ENCODE data around the gene CETP.

- TF ChIP-seq POLR2A (IDR thresholded peaks at IDR 0.05; ENCODE audit: low read depth, low read length) (no peak), POLR2AphosphoS5 (IDR thresholded peaks at IDR 0.05; ENCODE audit: low read depth, low read length) (0 out of 2 replicates have a peak, but pooled peaks have one; percentile 29)
These were observed 42.9 kb downstream of the CETP start for GRCh38 chr16:57004387-57005250.

Data from GM12892 (cell line).